ENCODE measurements around the gene ZNF525.

- TF ChIP-seq CTCF (IDR thresholded peaks at IDR 0.05) (no peak), EP300 (IDR thresholded peaks at IDR 0.05) (no peak)
Measured at GRCh38 chr19:53389978-53390377, 24.5 kb downstream of the ZNF525 start.
